ENCODE results near the gene ABCD1. TPM values are rescaled to one million over a fixed set of nuclear protein-coding genes. Genes with fewer than 3 reads are reported as not detected.

ABCD1 gene
- total RNA-seq, 1 donor from 2014 or later = 27.2 TPM

- Histone ChIP-seq H3K27me3 (ENCODE audit: insufficient read depth, low read length) (no peaks in the 10 kb centered on the region), H3K4me1 (ENCODE audit: insufficient read depth, low read length) (peaks cover 29% of the 10 kb centered on the region), H3K4me2 (ENCODE audit: low read length) (peak overlapping the region; percentile 75), H3K27ac (ENCODE audit: low read depth, low read length) (peak overlapping the region; percentile 19), H2AFZ (ENCODE audit: low read depth, low read length) (no peak overlapping the region), H4K20me1 (ENCODE audit: insufficient read depth, low read length) (peaks cover 21% of the 10 kb centered on the region), H3K9me3 (ENCODE audit: insufficient read depth, low read depth, low read length) (no peaks in the 10 kb centered on the region), H3K36me3 (ENCODE audit: insufficient read depth, low read length) (no peaks in the 10 kb centered on the region), H3K4me3 (ENCODE audit: insufficient read depth, low read depth, low read length) (peak overlapping the region; percentile 44), H3K9ac (ENCODE audit: low read length) (peak overlapping the region; percentile 50), H3K79me2 (ENCODE audit: insufficient read depth, low read length) (peaks cover 27% of the 10 kb centered on the region)
- no peak for FAIRE-seq
- H3K27ac Mint-ChIP-seq (ENCODE audit: unreplicated experiment) = no peak overlapping the region
- H3K9me3 Mint-ChIP-seq (ENCODE audit: unreplicated experiment) = no peaks in the 10 kb centered on the region
- no peaks in the 10 kb centered on the region for H3K36me3 Mint-ChIP-seq (ENCODE audit: low read depth, unreplicated experiment)
- no peaks in the 10 kb centered on the region for H3K27me3 Mint-ChIP-seq (ENCODE audit: low read depth, unreplicated experiment)
- DNase-seq (ENCODE audit: low read depth) = no peak
- no peak for TF ChIP-seq CTCF (IDR thresholded peaks at IDR 0.05; ENCODE audit: insufficient read depth, low read depth, low read length)
- no peak for TF ChIP-seq EZH2 (IDR thresholded peaks at IDR 0.05; ENCODE audit: insufficient read depth, low read length)
- peaks cover 6% of the 10 kb centered on the region for H3K4me1 Mint-ChIP-seq (ENCODE audit: low read depth, unreplicated experiment)
- H3K4me3 Mint-ChIP-seq (ENCODE audit: unreplicated experiment) = no peak overlapping the region
Measured at GRCh38 chrX:153725039-153725831, 579 bp downstream of the ABCD1 start.

- no peaks in the 10 kb centered on the region for H3K9me3 ChIP-seq (ENCODE audit: insufficient read depth, low read depth, low read length)
- H3K4me3 ChIP-seq (ENCODE audit: insufficient read depth, low read depth, low read length) = no peak overlapping the region
- H3K79me2 ChIP-seq (ENCODE audit: insufficient read depth, low read length) = peaks cover 23% of the 10 kb centered on the region
- H3K27me3 ChIP-seq (ENCODE audit: insufficient read depth, low read length) = no peaks in the 10 kb centered on the region
- peaks cover 29% of the 10 kb centered on the region for H3K4me1 ChIP-seq (ENCODE audit: insufficient read depth, low read length)
- no peak for TF ChIP-seq CTCF (IDR thresholded peaks at IDR 0.05; ENCODE audit: insufficient read depth, low read depth, low read length)
- TF ChIP-seq EZH2 (IDR thresholded peaks at IDR 0.05; ENCODE audit: insufficient read depth, low read length) = no peak
- FAIRE-seq (no peak), DNase-seq (ENCODE audit: low read depth) (no peak)
- no peaks in the 10 kb centered on the region for H3K27me3 Mint-ChIP-seq (ENCODE audit: low read depth, unreplicated experiment)
- H4K20me1 ChIP-seq (ENCODE audit: insufficient read depth, low read length) = peaks cover 16% of the 10 kb centered on the region
- no peaks in the 10 kb centered on the region for H3K36me3 ChIP-seq (ENCODE audit: insufficient read depth, low read length)
- H3K9me3 Mint-ChIP-seq (ENCODE audit: unreplicated experiment) = no peaks in the 10 kb centered on the region
- peak overlapping the region; percentile 48 for H3K9ac ChIP-seq (ENCODE audit: low read length)
- no peak overlapping the region for H3K27ac ChIP-seq (ENCODE audit: low read depth, low read length)
- no peak overlapping the region for H2AFZ ChIP-seq (ENCODE audit: low read depth, low read length)
- H3K4me3 Mint-ChIP-seq (ENCODE audit: unreplicated experiment) = no peak overlapping the region
- peaks cover 2% of the 10 kb centered on the region for H3K36me3 Mint-ChIP-seq (ENCODE audit: low read depth, unreplicated experiment)
- peaks cover 6% of the 10 kb centered on the region for H3K4me1 Mint-ChIP-seq (ENCODE audit: low read depth, unreplicated experiment)
- no peak overlapping the region for H3K27ac Mint-ChIP-seq (ENCODE audit: unreplicated experiment)
- peak overlapping the region; percentile 72 for H3K4me2 ChIP-seq (ENCODE audit: low read length)
Measured at GRCh38 chrX:153725832-153726285, 1.2 kb downstream of the ABCD1 start.

All from astrocyte (in vitro differentiated cells and primary cell).